Measurements from ENCODE around the gene PDE4B.

The PDE4B gene

GRCh38 chr1:66143651-66144050 is 351.0 kb downstream of the PDE4B start:
- no peak for DNase-seq

GRCh38 chr1:66147226-66147835 is 354.6 kb downstream of the PDE4B start:
- no peak for DNase-seq

GRCh38 chr1:66152034-66152433 is 359.3 kb downstream of the PDE4B start:
- DNase-seq: no peak

- no peak for DNase-seq
Measured at GRCh38 chr1:66154394-66154793, 361.7 kb downstream of the PDE4B start.

- DNase-seq: no peak
Measured at GRCh38 chr1:66156144-66156543, 363.4 kb downstream of the PDE4B start.

GRCh38 chr1:66159800-66160199 is 367.1 kb downstream of the PDE4B start:
- no peak for DNase-seq

- DNase-seq: no peak
Measured at GRCh38 chr1:66160719-66161118, 368.0 kb downstream of the PDE4B start.

GRCh38 chr1:66166753-66167152 is 374.1 kb downstream of the PDE4B start:
- peak in 1 of 3 donors; percentile 6 for DNase-seq

GRCh38 chr1:66167267-66167666 is 374.6 kb downstream of the PDE4B start:
- DNase-seq: no peak

GRCh38 chr1:66168467-66168887 is 375.8 kb downstream of the PDE4B start:
- DNase-seq: no peak

- no peak for DNase-seq
Measured at GRCh38 chr1:66168948-66169671, 376.4 kb downstream of the PDE4B start.

- DNase-seq: no peak
Measured at GRCh38 chr1:66172272-66172671, 379.6 kb downstream of the PDE4B start.

GRCh38 chr1:66175098-66175497 is 382.4 kb downstream of the PDE4B start:
- DNase-seq: no peak

GRCh38 chr1:66175581-66175980 is 382.9 kb downstream of the PDE4B start:
- DNase-seq: no peak

GRCh38 chr1:66176012-66176715 is 383.5 kb downstream of the PDE4B start:
- DNase-seq: peak; percentile 34 to 44 (median 35)

GRCh38 chr1:66176832-66177231 is 384.1 kb downstream of the PDE4B start:
- no peak for DNase-seq

GRCh38 chr1:66177510-66177909 is 384.8 kb downstream of the PDE4B start:
- no peak for DNase-seq

- no peak for DNase-seq
Measured at GRCh38 chr1:66182026-66182425, 389.3 kb downstream of the PDE4B start.

- no peak for DNase-seq
Measured at GRCh38 chr1:66182551-66183178, 390.0 kb downstream of the PDE4B start.

- no peak for DNase-seq
Measured at GRCh38 chr1:66183400-66183799, 390.7 kb downstream of the PDE4B start.

GRCh38 chr1:66197120-66197519 is 404.4 kb downstream of the PDE4B start:
- no peak for DNase-seq

GRCh38 chr1:66197785-66198184 is 405.1 kb downstream of the PDE4B start:
- no peak for DNase-seq

- DNase-seq: no peak
Measured at GRCh38 chr1:66206563-66207144, 414.0 kb downstream of the PDE4B start.

All from suppressor macrophage treated with lipopolysaccharide for 1 hour (primary cell).